Ovary (tissue), 9 donors: ENCODE measurements around the gene NCR3LG1. TPM values are rescaled to one million over a fixed set of nuclear protein-coding genes. Genes with fewer than 3 reads are reported as not detected.

Experiments
- DNase-seq, 5 donors: peaks; one replicate each; pipeline ENCODE4 v3.0.0-alpha.2; 2019 to 2020
- H3K27ac ChIP-seq, 2 donors: fragments of 200-600 bp; one replicate each; pipeline versions ENCODE4 v1.5.1 to v1.8.0; 2019 to 2022
- H3K27me3 ChIP-seq: fragments of 200-600 bp; one replicate; pipeline ENCODE4 v1.8.0; 2022
- H3K36me3 ChIP-seq: fragments of 200-600 bp; sonication (generic); one replicate; pipeline ENCODE4 v1.5.1; 2019
- H3K4me1 ChIP-seq: one replicate; pipeline ENCODE4 v1.8.1; 2013; ENCODE audit warnings: mild to moderate bottlenecking, moderate library complexity; ENCODE audit not compliant: insufficient read depth
- H3K4me3 ChIP-seq: fragments of 200-600 bp; sonication (generic); one replicate; pipeline ENCODE4 v1.5.1; 2017
- H3K9me3 ChIP-seq, 2 donors: fragments of 200-600 bp in 1 of 2; sonication (generic) in 1 of 2; one replicate each; pipeline versions ENCODE4 v1.5.1 to v1.8.1; 2013 to 2019; ENCODE audit warnings: mild to moderate bottlenecking in 1 of 2, moderate library complexity in 1 of 2
- CTCF ChIP-seq, 3 donors: fragments of 450-650 bp in 2 of 3; fragments of 200-600 bp in 1 of 3; IDR thresholded peaks; one replicate each; pipeline versions ENCODE4 v1.5.1 to v1.8.0; 2016 to 2022; ENCODE audit warnings: antibody characterized with exemption in 3 of 3, mild to moderate bottlenecking in 1 of 3
- EP300 ChIP-seq: sonication (generic); formaldehyde crosslinking; IDR thresholded peaks from one replicate; pipeline ENCODE4 v1.6.1; 2017; ENCODE audit warnings: antibody characterized with exemption
- POLR2A ChIP-seq: fragments of 450-650 bp; IDR thresholded peaks from one replicate; pipeline ENCODE4 v1.6.1; 2017; ENCODE audit warnings: antibody characterized with exemption, mild to moderate bottlenecking, moderate library complexity
- WGBS, 3 donors: extraction: QIAGEN DNeasy Blood & Tissue Kit in 1 of 3; methylation state at CpG; one replicate each; pipeline versions ENCODE4 v1.1.5 to v1.1.7; 2013 to 2017; 5-methylcytosine and 5-hydroxymethylcytosine counted together
- intact Hi-C, 4 donors: fragments of 100-400 bp; cut with DNase I; formaldehyde crosslinking; loops; one replicate each; pipeline versions ENCODE4 v1.11.0 to v1.15.1; 2022 to 2023
- polyA plus RNA-seq, 2 donors: library from polyadenylated mRNA; stranded (reverse); fragments of 200-250 nt in 1 of 2; fragments of 350-450 nt in 1 of 2; fragmentation: Illumina TruSeq in 1 of 2; extraction: RNeasy Lipid Tissue Mini Kit (QIAGEN cat#74804) in 1 of 2; gene quantifications; one replicate each; pipeline ENCODE4 v1.2.3, GENCODE V29; 2013 to 2014
- total RNA-seq, 7 donors: library from RNA; depleted of rRNA in 2 of 7; stranded (reverse); fragments of >200 nt in 2 of 7; fragmentation: NEBNext Ultra II Directional in 3 of 7; extraction: Animal tissue kit (Norgen Biotek cat#: 25700) in 3 of 7; gene quantifications; one replicate each; pipeline versions ENCODE4 v1.1.0 to v1.2.4, GENCODE V29; 2016 to 2023
- donor health status: DM: no; HTN: no; CAD: no; lungs with moderate emphysema.
- donor health status: DM: no; HTN: no; CAD: no.
- donor health status: Bipolar disorder and iron deficiency.
- donor health status: DM: yes; HTN: yes; CAD: no.
- donor health status: DM: no; HTN: no; CAD: no.
- donor health status: DM: yes; HTN: yes; CAD: no.

NCR3LG1 gene
- total and polyA plus RNA-seq, 9 donors = 0.75 to 7.7 (median 3.5) TPM

- Histone ChIP-seq H3K36me3 (no peaks in the 10 kb centered on the region), H3K4me3 (no peak overlapping the region), H3K4me1 (no peaks in the 10 kb centered on the region), H3K27ac (no peak overlapping the region), H3K27me3 (no peaks in the 10 kb centered on the region), H3K9me3 (no peaks in the 10 kb centered on the region)
- WGBS, 3 donors = 46 to 59% (median 48%) methylated on average over 8 of the region's 8 CpGs
- intact Hi-C loops = no loop called here
- TF ChIP-seq EP300 (no peak), POLR2A (no peak), CTCF (IDR thresholded peaks at IDR 0.05) (no peak)
- no peak for DNase-seq
These were observed 62.7 kb downstream of the NCR3LG1 start for GRCh38 chr11:17414317-17414737.

GRCh38 chr11:17414992-17415391 lies 63.4 kb downstream of the NCR3LG1 start:
- no peaks in the 10 kb centered on the region for H3K36me3 ChIP-seq
- no peak overlapping the region for H3K4me3 ChIP-seq
- DNase-seq = no peak
- no peaks in the 10 kb centered on the region for H3K4me1 ChIP-seq
- no peak for TF ChIP-seq POLR2A
- no peak for TF ChIP-seq EP300
- TF ChIP-seq CTCF (IDR thresholded peaks at IDR 0.05) = no peak
- WGBS, 3 donors = 69 to 86% (median 81%) methylated on average over 5 of the region's 5 CpGs
- intact Hi-C loops = no loop called here
- H3K27me3 ChIP-seq = no peaks in the 10 kb centered on the region
- no peak overlapping the region for H3K27ac ChIP-seq
- H3K9me3 ChIP-seq = no peaks in the 10 kb centered on the region

- DNase-seq = no peak
- Histone ChIP-seq H3K36me3 (no peaks in the 10 kb centered on the region), H3K4me3 (no peak overlapping the region), H3K27ac (no peak overlapping the region), H3K4me1 (no peaks in the 10 kb centered on the region), H3K9me3 (no peaks in the 10 kb centered on the region), H3K27me3 (no peaks in the 10 kb centered on the region)
- no peak for TF ChIP-seq EP300
- no peak for TF ChIP-seq CTCF (IDR thresholded peaks at IDR 0.05)
- no peak for TF ChIP-seq POLR2A
- intact Hi-C loops = no loop called here
- WGBS, 3 donors = 58 to 74% (median 60%) methylated on average over 6 of the region's 6 CpGs
These were observed 64.0 kb downstream of the NCR3LG1 start for GRCh38 chr11:17415523-17416104.

DNA sequence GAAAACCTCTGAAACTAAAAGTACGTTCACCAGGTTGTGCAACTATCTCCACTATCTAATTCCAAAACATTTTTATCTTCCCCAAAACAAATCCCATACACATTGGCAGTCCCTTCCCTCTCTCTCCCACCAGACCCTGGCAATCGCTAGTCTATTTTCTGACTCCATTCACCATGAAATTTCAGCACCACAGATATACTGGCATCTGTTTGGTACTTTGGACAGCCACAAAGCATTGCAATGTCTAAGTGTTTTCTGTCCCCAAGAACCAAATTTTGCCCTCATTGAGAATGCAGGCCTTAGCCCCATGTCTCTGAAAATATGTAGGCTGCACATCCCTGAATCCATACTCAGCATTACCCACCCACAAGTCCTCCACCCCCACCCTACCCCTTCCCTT lies 64.9 kb downstream of the NCR3LG1 start:
- no peak overlapping the region for H3K4me3 ChIP-seq
- no peak overlapping the region for H3K27ac ChIP-seq
- intact Hi-C loops = no loop called here
- 47 to 55% (median 51%) methylated on average over 2 of the region's 2 CpGs for WGBS, 3 donors
- TF ChIP-seq EP300 = no peak
- no peak for TF ChIP-seq CTCF (IDR thresholded peaks at IDR 0.05)
- TF ChIP-seq POLR2A = no peak
- no peak for DNase-seq
- no peaks in the 10 kb centered on the region for H3K27me3 ChIP-seq
- H3K4me1 ChIP-seq = no peaks in the 10 kb centered on the region
- H3K36me3 ChIP-seq = no peaks in the 10 kb centered on the region
- no peaks in the 10 kb centered on the region for H3K9me3 ChIP-seq
